ENCODE data around the gene SEC24C. TPM values are rescaled to one million over a fixed set of nuclear protein-coding genes. Genes with fewer than 3 reads are reported as not detected.

The SEC24C gene
- total RNA-seq, 1 donor from 2014 or later = 65.9 TPM

GRCh38 chr10:73750819-73751218 lies 6.6 kb downstream of the SEC24C start:
- TF ChIP-seq CTCF (IDR thresholded peaks at IDR 0.05) = no peak
- Histone ChIP-seq H3K9me3 (no peaks in the 10 kb centered on the region), H3K27me3 (no peaks in the 10 kb centered on the region), H3K4me1 (peaks cover 0 to 11% of the 10 kb centered on the region in 2 donors), H3K36me3 (peaks cover 83 to 85% of the 10 kb centered on the region in 2 donors), H3K27ac (no peak overlapping the region), H3K4me3 (no peak overlapping the region)
- intact Hi-C loops (cut with DNase I) = no loop called here
- no peak for DNase-seq (ENCODE audit: low spot score in 2 of 2)

DNA sequence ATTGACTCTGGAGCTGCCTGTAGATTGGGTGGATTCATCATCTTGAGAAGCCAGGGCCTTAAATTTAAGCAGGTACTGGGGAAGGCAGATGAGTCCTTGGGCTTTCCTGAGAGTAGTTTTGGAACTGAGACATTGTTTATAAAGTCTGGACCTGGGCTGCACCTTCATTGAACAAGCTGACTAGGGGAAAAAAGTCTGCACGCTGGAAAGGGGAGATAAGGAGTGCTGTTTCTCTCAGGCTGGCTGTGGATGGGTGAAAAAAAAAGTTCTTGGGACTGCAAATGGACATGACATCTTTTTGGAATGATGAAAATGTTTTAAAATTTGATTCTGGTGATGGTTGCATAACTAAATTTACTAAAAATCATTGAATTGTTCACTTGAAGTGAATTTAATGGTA lies 12.0 kb downstream of the SEC24C start:
- intact Hi-C loops (cut with DNase I) = no loop called here
- Histone ChIP-seq H3K9me3 (no peaks in the 10 kb centered on the region), H3K27me3 (no peaks in the 10 kb centered on the region), H3K27ac (no peak overlapping the region), H3K4me1 (no peaks in the 10 kb centered on the region), H3K4me3 (no peak overlapping the region), H3K36me3 (peaks cover 65 to 68% of the 10 kb centered on the region in 2 donors)
- DNase-seq (ENCODE audit: low spot score in 2 of 2) = no peak
- no peak for TF ChIP-seq CTCF (IDR thresholded peaks at IDR 0.05)

DNA sequence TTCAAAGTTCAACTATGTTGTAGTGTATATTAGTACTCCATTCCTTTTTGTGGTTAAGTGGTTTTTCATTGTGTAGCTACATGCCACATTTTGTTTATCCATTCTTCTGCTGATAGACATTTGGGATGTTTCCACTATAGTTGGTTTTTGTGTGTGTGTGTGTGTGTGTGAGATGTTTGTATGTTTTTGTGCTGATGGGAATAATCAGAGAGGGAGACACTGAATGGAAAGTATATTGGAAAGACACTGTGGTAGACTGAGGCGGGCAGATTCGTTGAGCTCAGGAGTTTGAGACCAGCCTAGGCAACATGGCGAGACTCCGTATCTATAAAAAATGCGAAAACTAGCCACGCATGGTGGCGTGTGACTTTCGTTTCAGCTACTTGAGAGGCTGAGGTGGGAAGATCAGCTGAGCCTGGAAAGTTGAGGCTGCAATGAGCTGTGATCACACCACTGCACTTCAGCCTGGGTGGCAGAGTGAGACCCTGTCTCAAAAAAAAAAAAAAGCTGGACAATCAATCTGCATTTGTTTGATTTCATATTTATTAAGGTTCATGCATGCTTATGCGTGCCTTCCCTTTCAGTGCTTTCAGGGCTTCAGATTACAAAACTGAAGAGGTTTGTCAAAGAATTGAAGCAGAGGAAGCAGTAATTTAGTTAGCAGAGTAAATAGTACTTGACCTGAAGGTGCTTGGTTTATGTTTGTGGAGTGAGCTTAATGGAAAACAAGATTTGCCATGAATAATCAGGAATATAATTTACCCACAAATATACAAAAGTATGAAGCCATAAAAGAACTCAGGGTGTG lies 14.7 kb downstream of the SEC24C start:
- H3K27me3 ChIP-seq = no peaks in the 10 kb centered on the region
- H3K36me3 ChIP-seq = peaks cover 65 to 68% of the 10 kb centered on the region in 2 donors
- no peak for DNase-seq (ENCODE audit: low spot score in 2 of 2)
- no peaks in the 10 kb centered on the region for H3K4me1 ChIP-seq
- TF ChIP-seq CTCF (IDR thresholded peaks at IDR 0.05) = no peak
- H3K9me3 ChIP-seq = no peaks in the 10 kb centered on the region
- no peak overlapping the region for H3K4me3 ChIP-seq
- no peak overlapping the region for H3K27ac ChIP-seq
- intact Hi-C loops (cut with DNase I) = no loop called here

DNA sequence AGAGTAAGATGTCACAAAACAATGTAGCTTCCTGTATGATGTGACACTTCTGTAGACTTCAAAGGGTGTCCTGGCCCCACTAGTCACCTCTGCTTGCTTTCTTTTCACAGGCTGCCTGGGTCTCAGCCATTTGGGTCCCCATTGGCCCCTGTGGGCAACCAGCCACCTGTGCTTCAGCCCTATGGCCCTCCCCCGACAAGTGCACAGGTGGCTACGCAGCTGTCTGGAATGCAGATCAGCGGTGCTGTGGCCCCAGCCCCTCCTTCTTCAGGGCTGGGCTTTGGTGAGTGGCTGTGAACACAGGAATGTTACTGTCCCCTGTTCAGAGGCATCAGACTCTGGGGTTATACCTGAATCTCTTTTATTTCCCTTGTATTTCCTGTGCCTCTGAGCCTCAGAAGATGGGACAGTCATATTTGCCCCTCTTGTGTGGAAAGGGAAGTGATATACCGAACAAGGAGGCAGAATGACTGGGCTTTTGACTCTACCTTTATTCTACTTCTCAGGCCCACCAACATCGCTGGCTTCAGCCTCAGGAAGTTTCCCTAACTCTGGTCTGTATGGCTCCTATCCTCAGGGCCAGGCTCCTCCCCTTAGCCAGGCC lies 15.4 kb downstream of the SEC24C start:
- Histone ChIP-seq H3K9me3 (no peaks in the 10 kb centered on the region), H3K4me1 (no peaks in the 10 kb centered on the region), H3K27me3 (no peaks in the 10 kb centered on the region), H3K36me3 (peaks cover 65 to 68% of the 10 kb centered on the region in 2 donors), H3K27ac (no peak overlapping the region), H3K4me3 (no peak overlapping the region)
- intact Hi-C loops (cut with DNase I) = no loop called here
- DNase-seq (ENCODE audit: low spot score in 2 of 2) = no peak
- no peak for TF ChIP-seq CTCF (IDR thresholded peaks at IDR 0.05)

DNA sequence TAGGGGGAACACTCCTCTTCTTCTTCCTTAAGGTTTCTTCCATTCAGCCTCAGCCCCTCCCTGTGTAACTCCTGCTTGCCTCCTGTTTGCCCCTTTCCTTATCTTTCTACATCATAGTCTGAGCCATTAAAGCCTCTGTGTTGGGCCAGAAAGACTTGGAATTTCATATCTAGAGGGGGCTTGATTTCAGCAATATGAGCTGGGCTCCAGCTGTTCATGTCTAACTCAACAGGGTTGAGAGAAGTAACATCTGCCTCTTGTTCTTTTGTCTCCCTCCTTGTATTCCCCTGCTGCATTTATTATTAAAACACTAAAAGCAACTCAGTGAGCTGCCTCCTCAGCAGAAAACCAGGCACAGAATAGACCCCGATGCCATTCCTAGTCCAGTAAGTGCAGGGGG lies 17.6 kb downstream of the SEC24C start:
- no peaks in the 10 kb centered on the region for H3K4me1 ChIP-seq
- intact Hi-C loops (cut with DNase I) = no loop called here
- no peak for DNase-seq (ENCODE audit: low spot score in 2 of 2)
- H3K27me3 ChIP-seq = no peaks in the 10 kb centered on the region
- no peak overlapping the region for H3K27ac ChIP-seq
- no peak for TF ChIP-seq CTCF (IDR thresholded peaks at IDR 0.05)
- H3K36me3 ChIP-seq = peaks cover 79 to 81% of the 10 kb centered on the region in 2 donors
- H3K9me3 ChIP-seq = no peaks in the 10 kb centered on the region
- H3K4me3 ChIP-seq = no peak overlapping the region

Measured in ascending aorta (tissue), 2 donors.